HG03442 (cell line): ENCODE measurements around the gene TSPAN3.
A peak's percentile ranks its signal among the peaks of the same experiment; 100 is the strongest.

Source experiments
- ATAC-seq: cut with Tn5 transposase; IDR thresholded peaks from one replicate; pipeline ENCODE4 v1.9.1; 2021; ENCODE audit warnings: mild to moderate bottlenecking, moderate library complexity; ENCODE audit not compliant: unreplicated experiment

The TSPAN3 gene

DNA sequence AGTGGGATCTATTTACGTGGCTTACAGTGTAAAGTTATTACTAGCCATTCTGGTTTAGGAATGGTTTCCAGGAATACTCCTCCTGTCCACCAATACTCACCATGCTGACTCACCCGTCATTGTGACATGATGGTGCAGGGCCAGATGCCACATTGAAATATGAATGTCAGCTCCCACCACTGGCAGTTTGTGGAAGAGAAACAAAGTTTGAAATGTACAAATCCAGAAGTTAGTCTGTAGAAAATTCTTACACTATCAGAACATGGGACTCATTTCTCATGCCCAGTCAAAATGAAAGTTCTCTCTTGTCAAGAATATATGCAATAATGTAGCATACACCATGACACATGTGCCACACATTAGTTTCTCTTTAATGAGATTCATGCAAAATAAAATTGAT is 14.4 kb upstream of the TSPAN3 start:
- no peak for ATAC-seq

DNA sequence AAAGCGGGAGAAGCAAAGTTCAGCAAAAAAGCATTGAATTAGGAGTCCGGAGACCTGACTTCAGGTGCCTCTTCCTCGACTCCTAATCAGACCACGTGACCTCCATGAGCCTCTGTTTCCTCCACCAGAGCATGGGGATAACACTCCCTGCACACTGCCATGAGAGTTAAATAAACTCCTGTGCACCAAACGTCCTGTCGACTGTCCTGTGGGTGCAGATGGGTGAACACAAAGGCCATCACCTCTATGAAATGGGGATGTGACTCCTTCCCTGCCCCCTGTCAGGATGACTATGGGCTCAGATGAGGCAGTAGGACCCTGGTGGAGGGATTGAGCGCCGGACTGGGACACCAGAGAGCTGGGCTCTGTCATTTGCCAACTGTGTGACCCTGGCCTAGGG is 13.5 kb upstream of the TSPAN3 start:
- no peak for ATAC-seq

DNA sequence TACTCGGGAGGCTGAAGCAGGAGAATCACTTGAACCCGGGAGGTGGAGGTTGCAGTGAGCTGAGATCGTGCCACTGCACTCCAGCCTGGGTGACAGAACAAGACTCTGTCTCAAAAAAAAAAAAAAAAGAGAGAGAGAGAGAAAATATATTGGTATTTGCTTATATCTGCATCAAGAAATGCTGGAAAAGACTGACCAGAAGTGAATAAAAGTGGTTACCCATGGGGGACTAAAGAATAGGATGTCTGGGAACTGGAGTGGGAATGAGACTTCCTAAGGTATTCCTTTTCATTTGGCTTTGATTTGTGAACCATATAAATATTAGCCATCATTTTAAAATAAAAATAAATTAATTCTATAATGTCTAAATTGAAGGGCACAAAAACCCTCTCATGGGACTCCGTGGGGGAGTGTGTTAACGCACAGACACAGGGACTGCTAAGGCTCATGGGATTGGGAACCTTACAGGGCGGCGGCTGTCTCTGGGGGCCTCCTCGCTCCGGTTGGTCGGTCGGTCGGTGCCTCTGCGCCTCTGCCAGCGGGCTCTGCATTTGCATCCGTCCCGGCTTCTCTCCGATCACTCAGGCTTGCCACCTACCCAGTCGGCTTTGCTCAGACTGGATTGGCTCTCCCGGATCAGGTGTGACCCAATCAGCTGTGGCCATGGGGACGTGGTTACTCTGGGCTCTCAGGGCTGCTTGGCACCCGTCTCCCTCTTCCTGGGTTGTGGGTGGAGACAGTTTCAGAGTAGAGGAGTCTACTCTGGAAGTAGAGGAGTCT is 12.7 kb upstream of the TSPAN3 start:
- ATAC-seq: peak; percentile 60

DNA sequence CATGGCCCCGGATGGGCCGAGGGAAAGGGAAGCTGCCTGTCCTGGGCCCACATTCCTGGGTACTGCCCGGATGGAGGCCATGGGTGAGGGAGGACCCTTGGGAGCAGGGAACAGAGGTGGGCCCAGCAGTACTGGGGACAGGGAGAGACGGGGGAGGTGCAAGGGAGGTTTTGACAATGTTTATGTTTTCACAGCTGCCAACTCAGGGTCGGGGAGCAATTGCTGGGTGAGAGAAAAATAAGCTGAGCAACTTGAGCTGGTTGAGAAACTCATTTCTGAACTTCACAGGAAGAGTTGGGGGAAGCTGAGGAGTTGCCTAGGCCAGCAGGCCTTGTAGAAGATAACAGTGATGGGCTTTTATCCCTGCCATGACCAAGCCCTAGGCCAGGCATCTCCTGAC is 11.1 kb upstream of the TSPAN3 start:
- no peak for ATAC-seq

DNA sequence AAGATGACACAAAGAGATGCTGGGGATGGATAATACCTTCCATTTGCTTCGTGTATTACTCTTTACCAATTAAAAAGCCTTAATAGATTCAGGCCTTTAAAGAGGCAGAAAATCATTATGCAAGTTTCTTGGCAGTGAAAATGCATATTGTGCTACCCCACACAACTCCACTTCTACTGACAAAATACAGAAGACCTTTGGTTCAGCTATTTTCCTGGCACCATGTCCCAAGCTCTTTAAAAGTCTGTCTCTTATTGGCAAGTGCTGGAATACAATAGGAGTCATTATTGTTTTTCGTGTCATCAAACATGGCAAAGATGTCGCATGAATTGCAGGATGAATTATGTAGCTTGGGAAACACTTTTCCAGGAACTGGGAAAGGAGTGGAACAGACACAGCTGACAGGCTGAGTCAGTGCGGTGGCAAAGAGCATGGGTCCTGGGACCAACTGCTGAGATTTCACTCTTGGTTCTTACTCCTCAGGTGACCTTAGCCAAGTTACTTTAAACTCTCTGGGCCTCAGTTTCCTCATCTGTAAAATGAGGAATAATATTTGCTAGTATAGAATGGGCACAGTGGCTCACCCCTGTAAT is 5.5 kb upstream of the TSPAN3 start:
- ATAC-seq: no peak

DNA sequence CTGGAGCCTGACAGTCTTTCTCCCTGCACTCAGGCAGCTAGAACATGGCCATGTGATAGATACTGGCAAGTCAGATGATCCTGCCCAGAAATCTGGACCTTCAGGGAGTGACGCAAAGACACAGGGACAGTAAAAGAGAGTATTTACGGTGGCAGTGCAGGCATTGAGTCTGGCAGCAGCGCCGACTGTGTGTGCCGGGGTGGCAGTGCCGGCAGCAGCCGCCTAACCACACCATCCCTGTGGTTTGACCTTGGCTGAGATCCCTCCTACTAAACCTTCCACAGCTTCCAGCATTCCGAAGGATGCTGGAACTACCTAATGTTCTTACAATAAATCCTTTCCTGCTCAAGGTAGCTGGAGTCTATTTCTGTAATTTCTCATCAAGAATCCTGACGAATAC is 4.6 kb upstream of the TSPAN3 start:
- no peak for ATAC-seq

DNA sequence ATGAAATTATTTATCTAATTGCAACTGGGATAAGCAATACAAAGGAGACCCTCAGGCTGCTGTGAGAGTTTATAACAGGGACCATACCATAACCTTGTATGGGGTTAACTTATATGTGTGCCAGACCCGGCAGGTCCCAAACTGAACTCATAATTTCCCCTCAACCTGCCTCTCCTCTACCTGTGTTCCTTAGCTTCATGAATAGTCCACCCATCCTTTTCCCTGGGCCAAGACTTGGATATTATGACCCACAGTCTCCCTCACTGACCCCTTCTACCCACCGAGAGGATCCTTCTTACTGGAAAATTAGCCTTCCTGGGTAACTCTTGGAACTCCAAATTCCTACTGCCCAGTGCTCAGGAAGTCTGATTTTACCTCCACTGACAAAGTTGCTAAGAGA is 3.4 kb upstream of the TSPAN3 start:
- no peak for ATAC-seq

DNA sequence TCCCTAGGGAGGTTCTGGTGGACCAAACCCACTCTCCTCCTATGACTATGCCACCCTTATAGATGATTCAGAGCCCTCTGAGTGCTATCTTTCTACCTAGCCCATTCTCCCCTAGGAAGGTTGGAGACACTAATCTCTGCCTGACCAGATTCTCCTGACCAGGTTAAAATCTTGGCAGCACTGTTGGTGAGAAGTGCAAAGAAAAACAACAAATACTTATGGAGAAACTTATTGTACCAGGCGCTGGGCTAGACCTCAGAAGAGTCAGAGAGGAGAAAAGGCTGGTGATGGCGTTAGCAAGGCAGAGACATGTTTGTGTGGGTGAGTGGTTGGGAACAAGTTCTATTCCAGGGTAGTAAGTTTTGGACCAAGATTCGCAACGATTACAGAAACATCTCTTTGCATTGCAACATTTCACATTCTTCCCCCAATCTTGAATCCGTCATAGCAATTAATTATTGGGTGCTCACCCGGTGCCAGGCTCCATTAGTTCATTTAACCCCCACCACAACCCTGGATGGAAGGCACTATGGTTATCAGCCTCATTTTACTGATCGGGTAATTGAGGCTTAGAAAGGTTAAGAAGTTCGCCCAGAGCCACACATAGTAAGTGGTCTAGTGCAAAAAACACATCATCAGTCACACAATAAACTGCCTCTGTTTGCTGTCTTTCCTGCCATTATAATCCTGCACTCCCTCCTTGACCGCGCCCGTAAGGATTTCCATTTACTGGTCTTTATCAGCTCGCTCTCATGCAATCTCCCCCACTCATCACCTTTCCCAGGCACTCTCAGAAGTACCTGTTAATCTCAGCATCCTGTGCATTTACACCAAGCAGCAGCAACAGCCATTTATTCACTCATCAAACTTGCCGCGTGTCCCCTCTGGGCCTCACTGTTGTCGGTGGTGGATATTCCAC is 655 bp upstream of the TSPAN3 start:
- ATAC-seq: no peak

DNA sequence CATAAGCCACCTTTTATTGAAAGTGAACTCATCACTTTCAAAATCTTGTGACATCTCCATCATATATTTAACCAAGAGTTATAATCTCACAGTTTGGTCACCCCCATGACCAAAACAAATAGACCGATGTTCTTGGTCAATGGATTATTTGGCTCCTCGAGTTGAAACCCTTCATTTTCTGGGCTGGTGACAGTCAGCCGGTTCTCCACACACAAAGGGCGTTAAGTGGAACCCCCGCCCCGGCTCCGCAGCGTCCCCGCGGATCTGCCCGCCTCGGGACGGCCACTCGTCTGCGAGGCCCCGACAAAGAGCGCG is 772 bp downstream of the TSPAN3 start:
- no peak for ATAC-seq

DNA sequence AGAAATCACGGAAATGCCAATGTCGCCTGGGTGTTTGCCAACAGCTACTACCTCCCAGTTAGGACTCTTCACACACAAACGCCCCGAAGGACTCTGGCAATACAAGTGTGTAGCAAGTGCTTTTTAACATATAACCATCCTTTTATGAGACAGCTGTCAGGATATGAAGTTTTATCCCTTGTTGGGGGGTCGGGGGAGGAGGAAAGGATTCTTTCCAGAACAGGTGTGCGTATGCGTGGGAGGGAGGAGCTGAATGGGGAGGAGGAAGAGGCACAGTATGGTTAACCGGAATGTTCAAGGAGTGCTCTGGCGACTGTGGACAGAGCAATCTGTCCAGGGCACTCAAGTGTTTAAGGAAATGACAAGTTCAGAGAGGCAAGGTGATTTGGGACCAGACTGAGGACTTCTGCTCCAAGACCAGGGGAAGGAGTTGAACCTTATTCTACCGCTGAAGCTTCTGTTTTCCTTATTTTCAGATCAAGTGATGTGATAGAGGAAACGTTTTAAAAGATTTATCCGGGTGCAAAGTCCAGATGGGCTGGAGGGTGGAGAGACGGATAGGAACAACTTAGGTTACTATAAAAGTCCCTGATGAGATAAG is 1.3 kb downstream of the TSPAN3 start:
- ATAC-seq: no peak

DNA sequence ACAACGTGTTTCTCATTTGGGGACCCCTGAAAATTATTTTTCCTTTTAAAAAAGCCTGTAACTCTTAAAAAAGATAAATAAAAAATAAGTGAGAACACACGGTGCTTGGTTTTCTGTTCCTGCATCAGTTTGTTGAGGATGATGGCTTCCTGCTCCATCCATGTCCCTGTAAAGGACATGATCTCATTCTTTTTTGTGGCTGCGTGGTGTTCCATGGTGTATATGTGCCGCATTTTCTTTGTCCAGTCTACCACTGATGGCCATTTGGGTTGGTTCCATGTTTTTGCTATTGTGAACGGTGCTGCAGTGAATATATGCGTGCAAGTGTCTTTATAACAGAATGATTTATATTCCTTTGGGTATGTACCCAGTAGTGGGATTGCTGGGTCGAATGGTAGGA is 2.3 kb downstream of the TSPAN3 start:
- ATAC-seq: no peak

DNA sequence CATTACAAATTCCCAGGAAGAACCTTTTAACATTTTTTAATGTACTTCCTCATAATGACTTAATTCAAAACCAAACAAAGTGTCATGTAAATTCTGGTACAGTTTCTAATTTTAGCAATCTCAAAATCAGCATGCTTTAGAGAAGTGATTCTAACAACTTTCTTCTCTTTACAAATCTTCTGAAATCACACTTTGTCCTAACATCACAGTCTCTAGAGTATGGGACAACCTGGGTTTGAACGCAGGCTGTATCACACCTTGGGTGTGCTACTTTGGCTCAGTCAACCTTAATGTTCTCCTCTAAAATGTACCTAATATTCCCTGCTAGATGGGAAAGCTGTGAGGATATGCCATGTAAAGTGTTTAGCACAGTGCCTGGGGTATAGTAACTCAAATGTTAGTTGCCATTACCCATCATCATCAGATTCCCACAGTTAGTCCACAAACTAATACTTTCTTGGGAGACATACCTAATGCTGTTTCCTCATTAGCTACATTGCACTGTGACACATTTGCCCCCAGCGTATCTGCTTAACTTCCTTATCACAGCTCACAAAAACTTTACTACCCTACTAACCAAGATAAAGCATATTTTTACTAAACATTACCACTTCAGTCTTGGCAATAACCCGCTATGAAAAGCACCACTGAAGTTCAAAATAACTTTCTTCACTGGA is 3.1 kb downstream of the TSPAN3 start:
- no peak for ATAC-seq

DNA sequence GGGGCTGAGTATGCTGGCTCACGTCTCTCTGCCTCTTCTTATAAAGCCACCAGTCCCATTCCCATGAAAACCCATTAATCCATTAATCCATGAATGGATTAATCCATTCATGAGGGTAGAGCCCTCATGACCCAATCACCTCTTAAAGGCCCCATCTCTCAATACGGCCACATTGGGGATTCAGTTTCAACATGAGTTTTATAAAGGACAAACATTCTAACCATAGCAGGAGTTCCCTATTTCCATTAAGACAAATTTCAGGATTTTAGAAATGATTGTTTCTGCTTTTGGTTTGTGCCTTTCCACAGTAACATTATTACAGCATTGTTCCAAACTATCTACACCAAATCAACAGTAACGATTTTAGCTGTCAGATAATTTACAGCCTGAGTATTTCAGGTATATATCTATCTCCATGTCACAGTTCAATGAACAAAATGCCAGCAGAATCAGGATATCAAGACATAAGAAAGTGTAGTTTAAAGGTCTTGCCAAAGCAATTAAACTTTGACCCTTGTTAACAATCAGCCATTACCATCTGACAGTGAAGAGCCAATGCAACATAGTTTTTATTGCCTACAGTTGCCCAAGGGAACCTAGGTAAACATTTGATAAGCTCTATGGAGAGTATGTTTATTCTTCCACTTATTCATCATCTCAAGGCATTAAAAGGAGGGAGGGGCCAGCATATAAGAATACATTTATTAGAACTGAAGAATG is 3.8 kb downstream of the TSPAN3 start:
- no peak for ATAC-seq

DNA sequence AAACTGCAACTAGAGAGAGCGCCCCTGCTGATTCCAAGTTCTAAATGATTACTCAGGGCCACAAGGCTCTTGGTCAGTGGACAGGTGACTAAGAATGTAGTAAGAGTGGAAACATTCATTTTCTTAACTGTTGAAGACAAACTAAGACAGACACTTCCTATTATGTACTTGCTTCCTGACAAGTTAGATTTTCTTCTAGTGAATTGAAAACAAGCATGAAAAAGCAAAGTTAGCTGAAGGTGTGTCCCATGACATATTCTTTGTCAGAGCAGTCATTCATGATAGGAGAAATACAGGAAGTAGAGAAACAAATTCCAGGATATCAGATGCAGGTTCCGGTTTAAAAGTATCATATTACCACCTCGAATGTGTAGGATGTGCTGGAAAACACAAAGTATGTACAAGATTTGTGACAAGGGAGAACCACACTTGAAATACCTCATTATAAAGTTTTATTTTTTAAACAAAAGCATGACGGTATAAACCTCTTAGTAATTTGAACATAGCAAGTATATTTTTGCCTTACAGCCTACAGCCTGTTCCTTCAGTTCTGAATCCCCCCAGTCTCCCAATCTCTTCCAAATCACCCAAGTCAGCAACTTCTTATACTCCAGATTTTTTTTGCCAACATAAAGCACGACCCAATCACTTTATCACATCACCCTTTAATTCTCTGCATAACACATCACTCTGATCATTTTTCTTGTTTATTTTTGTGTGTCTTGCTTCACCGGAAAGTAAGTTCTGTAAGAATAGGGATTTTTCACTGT is 6.2 kb downstream of the TSPAN3 start:
- no peak for ATAC-seq

DNA sequence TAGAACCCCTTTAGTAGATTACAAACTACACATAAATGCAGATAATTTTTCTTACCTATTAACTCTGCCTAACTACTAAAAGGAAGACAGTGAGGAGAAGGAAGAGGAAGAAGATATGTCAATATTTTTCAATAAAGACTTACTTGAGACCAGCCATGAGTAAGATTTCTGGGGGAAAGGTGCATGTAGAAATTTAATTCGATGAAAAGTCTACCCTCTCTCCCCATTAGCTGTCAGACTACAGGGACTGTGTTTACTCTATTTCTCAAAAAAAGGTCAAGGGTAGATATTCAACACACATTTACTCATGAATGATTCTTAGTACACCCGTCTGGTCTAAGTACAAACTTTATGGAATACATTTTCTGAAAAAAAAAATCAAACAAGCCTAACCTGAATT is 6.8 kb downstream of the TSPAN3 start:
- ATAC-seq: no peak

DNA sequence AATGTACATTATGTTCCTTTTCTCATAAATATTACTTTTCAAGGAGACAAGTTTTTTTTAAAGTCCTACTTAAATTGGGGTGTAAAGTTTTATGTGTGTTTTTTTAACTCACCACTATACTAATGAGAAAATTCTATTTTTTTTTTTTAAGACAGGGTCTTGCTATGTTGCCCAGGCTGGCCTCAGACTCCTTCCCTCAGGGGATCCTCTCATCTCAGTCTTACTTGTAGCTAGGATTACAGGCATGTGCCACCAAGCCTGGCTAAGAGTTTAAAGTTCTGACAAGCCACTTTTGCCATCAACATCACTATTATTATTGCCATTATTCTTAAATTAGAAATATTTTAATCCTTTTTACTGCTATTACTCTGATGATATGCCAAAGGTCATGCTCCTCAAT is 7.7 kb downstream of the TSPAN3 start:
- ATAC-seq: no peak

DNA sequence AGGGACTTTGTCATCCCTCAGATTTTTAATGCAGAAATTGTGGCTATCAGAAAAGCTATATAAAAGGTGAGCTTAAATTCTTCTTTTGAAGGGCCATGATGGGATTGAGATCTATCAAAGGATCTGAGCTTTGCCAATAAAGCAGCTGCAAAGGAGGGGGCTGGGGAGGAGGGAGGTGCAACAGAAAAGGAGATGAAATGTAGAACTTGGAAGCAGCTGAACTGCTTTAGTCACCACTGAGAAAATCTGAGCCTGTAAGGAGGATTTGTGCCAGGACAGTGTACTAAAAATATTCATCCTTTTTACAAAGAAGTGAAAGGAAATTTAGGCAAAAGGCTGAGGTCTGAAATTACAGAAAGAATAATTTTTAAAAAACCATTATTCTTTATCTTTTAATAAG is 10.4 kb downstream of the TSPAN3 start:
- ATAC-seq: no peak

DNA sequence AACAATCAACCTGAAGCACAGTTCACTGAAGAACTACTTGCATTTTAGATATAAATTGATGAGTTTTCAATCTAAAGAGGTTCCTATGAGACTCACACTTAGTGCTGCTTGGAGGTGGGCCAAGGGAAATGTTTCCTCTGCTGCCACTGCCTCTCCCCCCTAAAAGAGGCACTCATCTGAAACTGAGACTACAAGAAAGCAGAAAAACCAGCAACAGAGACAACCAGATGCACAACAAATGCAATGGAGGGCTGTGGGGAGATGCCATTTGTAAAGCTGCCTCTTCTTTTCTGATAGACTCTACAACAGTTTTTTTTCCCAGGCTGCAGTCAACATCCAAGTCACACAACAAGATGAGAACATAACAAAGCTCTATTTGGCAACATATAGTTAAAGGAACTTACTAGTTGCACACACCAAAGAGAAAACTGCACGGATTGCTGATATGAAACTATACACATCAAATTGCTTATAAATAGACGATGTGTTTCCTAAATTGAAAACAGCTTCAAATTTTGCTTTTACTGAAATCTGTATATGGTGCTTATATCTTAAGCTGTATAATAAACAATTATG is 11.0 kb downstream of the TSPAN3 start:
- ATAC-seq: no peak

DNA sequence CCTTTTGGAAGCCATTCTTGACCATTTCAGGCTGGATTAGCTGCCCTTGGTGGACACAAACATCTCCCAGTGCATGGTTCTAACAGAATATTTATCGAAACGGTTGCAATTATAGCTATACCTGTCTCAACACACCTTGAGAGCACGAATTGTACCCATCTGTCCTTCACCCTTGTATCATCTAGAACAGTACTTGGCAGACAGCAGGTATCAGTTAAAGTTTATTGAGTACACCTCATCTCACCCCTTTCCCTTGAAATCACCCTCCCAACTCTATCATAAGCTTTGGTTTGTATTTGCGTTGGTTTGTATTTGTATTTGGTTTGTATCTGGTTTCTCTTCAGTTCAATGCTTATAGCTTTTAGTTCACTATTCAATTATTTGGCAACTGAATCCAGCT is 12.4 kb downstream of the TSPAN3 start:
- ATAC-seq: no peak
